ENCODE data around the gene RORB. TPM values are rescaled to one million over a fixed set of nuclear protein-coding genes. Genes with fewer than 3 reads are reported as not detected.

RORB gene
- total RNA-seq, 1 donor from 2014 or later: not detected

DNA sequence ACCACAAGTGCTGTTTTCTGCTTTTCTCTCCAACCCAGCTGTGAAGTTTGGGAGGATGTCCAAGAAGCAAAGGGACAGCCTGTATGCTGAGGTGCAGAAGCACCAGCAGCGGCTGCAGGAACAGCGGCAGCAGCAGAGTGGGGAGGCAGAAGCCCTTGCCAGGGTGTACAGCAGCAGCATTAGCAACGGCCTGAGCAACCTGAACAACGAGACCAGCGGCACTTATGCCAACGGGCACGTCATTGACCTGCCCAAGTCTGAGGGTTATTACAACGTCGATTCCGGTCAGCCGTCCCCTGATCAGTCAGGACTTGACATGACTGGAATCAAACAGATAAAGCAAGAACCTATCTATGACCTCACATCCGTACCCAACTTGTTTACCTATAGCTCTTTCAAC, 145.2 kb downstream of the RORB start:
- Mint-ChIP-seq H3K4me1 (ENCODE audit: low read depth) (no peaks in the 10 kb centered on the region), H3K9me3 (ENCODE audit: low read depth) (peaks cover 3% of the 10 kb centered on the region), H3K36me3 (ENCODE audit: insufficient read depth) (no peaks in the 10 kb centered on the region), H3K27me3 (no peaks in the 10 kb centered on the region), H3K4me3 (ENCODE audit: low read depth) (no peak overlapping the region), H3K27ac (no peak overlapping the region)
- TF ChIP-seq, protein P1, sequence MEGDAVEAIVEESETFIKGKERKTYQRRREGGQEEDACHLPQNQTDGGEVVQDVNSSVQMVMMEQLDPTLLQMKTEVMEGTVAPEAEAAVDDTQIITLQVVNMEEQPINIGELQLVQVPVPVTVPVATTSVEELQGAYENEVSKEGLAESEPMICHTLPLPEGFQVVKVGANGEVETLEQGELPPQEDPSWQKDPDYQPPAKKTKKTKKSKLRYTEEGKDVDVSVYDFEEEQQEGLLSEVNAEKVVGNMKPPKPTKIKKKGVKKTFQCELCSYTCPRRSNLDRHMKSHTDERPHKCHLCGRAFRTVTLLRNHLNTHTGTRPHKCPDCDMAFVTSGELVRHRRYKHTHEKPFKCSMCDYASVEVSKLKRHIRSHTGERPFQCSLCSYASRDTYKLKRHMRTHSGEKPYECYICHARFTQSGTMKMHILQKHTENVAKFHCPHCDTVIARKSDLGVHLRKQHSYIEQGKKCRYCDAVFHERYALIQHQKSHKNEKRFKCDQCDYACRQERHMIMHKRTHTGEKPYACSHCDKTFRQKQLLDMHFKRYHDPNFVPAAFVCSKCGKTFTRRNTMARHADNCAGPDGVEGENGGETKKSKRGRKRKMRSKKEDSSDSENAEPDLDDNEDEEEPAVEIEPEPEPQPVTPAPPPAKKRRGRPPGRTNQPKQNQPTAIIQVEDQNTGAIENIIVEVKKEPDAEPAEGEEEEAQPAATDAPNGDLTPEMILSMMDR (IDR thresholded peaks at IDR 0.05; ENCODE audit: unreplicated experiment): no peak
- DNase-seq (ENCODE audit: low spot score, unreplicated experiment): no peak

- Mint-ChIP-seq H3K9me3 (ENCODE audit: low read depth) (peaks cover 3% of the 10 kb centered on the region), H3K27me3 (no peaks in the 10 kb centered on the region), H3K4me3 (ENCODE audit: low read depth) (no peak overlapping the region), H3K36me3 (ENCODE audit: insufficient read depth) (no peaks in the 10 kb centered on the region), H3K4me1 (ENCODE audit: low read depth) (no peaks in the 10 kb centered on the region), H3K27ac (peak overlapping the region; percentile 20)
- TF ChIP-seq, protein P1 (IDR thresholded peaks at IDR 0.05; ENCODE audit: unreplicated experiment): no peak
- no peak for DNase-seq (ENCODE audit: low spot score, unreplicated experiment)
Measured at GRCh38 chr9:74643303-74643923, 146.3 kb downstream of the RORB start.

DNA sequence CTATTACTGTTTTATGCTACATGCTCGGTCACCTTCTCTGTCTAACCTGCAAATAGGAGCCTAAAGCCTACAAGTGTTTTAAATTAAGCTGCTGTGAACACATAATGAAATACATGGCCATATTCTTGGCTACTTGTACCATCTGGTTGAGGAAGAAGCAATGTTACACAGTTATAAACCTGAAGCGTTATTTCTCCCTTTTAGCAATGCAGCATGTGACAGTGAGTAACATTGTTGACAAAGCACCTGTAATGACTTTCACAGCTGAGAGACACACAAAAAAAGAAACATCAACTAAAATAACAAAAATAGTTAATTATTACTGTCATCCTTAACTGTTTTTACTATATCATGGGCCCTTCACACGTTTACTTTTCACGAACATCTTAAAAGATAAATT, 146.9 kb downstream of the RORB start:
- TF ChIP-seq, protein P1 (IDR thresholded peaks at IDR 0.05; ENCODE audit: unreplicated experiment): no peak
- H3K9me3 Mint-ChIP-seq (ENCODE audit: low read depth): peaks cover 2% of the 10 kb centered on the region
- H3K36me3 Mint-ChIP-seq (ENCODE audit: insufficient read depth): no peaks in the 10 kb centered on the region
- H3K27me3 Mint-ChIP-seq: no peaks in the 10 kb centered on the region
- no peak for DNase-seq (ENCODE audit: low spot score, unreplicated experiment)
- H3K4me1 Mint-ChIP-seq (ENCODE audit: low read depth): no peaks in the 10 kb centered on the region
- no peak overlapping the region for H3K4me3 Mint-ChIP-seq (ENCODE audit: low read depth)
- H3K27ac Mint-ChIP-seq: no peak overlapping the region

DNA sequence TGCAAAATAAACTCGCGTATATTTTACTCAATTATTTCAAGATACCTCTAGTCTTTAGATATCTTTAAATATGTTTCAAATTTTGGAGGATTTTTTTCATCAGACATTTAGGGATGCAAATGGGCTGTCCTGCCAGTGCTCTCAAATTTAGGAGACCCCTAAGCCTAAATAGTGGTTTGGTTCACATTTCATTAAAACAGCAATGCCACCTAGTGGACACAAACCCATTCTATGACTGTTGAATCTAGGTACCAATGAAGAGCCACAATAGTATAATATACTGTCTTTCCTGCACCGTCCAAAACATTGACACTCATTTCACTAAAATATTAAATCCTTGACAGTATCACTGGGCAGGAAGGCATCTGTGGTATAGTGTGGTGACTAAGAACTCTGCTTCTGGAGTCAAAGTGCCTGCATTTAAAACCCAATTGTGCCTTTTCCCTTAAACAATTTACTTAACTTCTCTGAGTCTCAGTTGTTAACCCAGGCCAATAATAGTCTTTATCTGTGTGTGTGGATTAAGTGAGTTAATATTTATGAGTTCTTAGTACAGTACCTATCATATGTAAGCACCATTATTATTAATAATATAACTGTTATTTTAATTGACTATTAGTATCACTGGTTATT, 148.0 kb downstream of the RORB start:
- DNase-seq (ENCODE audit: low spot score, unreplicated experiment): no peak
- H3K36me3 Mint-ChIP-seq (ENCODE audit: insufficient read depth): no peaks in the 10 kb centered on the region
- H3K9me3 Mint-ChIP-seq (ENCODE audit: low read depth): no peaks in the 10 kb centered on the region
- TF ChIP-seq, protein P1 (IDR thresholded peaks at IDR 0.05; ENCODE audit: unreplicated experiment): peak; percentile 72
- no peaks in the 10 kb centered on the region for H3K27me3 Mint-ChIP-seq
- no peaks in the 10 kb centered on the region for H3K4me1 Mint-ChIP-seq (ENCODE audit: low read depth)
- H3K4me3 Mint-ChIP-seq (ENCODE audit: low read depth): no peak overlapping the region
- no peak overlapping the region for H3K27ac Mint-ChIP-seq

- no peak overlapping the region for H3K27ac Mint-ChIP-seq
- no peaks in the 10 kb centered on the region for H3K36me3 Mint-ChIP-seq (ENCODE audit: insufficient read depth)
- no peaks in the 10 kb centered on the region for H3K4me1 Mint-ChIP-seq (ENCODE audit: low read depth)
- no peak for DNase-seq (ENCODE audit: low spot score, unreplicated experiment)
- no peaks in the 10 kb centered on the region for H3K9me3 Mint-ChIP-seq (ENCODE audit: low read depth)
- H3K27me3 Mint-ChIP-seq: no peaks in the 10 kb centered on the region
- no peak overlapping the region for H3K4me3 Mint-ChIP-seq (ENCODE audit: low read depth)
- TF ChIP-seq, protein P1 (IDR thresholded peaks at IDR 0.05; ENCODE audit: unreplicated experiment): no peak
Measured at GRCh38 chr9:74653410-74654080, 156.4 kb downstream of the RORB start.

Measured in progenitor cell of endocrine pancreas (in vitro differentiated cells).